Vagina (tissue), 2 donors: ENCODE data around the gene SYT11.
"Not testable (repeated sequence)": the region's sequence is repeated elsewhere in the genome, so short reads cannot be mapped to it uniquely, and the experiment has no call there.

Experiments
- POLR2A ChIP-seq, 2 donors: fragments of 450-650 bp; IDR thresholded peaks; one replicate each; pipeline ENCODE4 v1.6.1; 2017; ENCODE audit warnings: antibody characterized with exemption in 2 of 2, mild to moderate bottlenecking in 2 of 2, moderate library complexity in 2 of 2
- POLR2AphosphoS5 ChIP-seq, 2 donors: sonication (generic); formaldehyde crosslinking; IDR thresholded peaks; one replicate each; pipeline ENCODE4 v1.9.0; 2017; ENCODE audit warnings: antibody characterized with exemption in 2 of 2, mild to moderate bottlenecking in 2 of 2, low read depth in 1 of 2; ENCODE audit not compliant: insufficient read depth in 1 of 2

GRCh38 chr1:155930725-155931124 lies 71.4 kb downstream of the SYT11 start:
- not testable (repeated sequence) for TF ChIP-seq POLR2AphosphoS5 (IDR thresholded peaks at IDR 0.05; ENCODE audit: insufficient read depth in 1 of 2, low read depth in 1 of 2); POLR2A (IDR thresholded peaks at IDR 0.05)
